Measurements from ENCODE around the gene XPNPEP2.

XPNPEP2 gene

GRCh38 chrX:129784371-129784770 is 45.6 kb downstream of the XPNPEP2 start:
- Histone ChIP-seq H3K27me3 (ENCODE audit: control insufficient read depth, low read length) (no peaks in the 10 kb centered on the region), H3K27ac (ENCODE audit: low read depth, low read length) (peak overlapping the region; percentile 82), H3K4me1 (ENCODE audit: control insufficient read depth, low read length) (peaks cover 52% of the 10 kb centered on the region)

GRCh38 chrX:129785160-129785947 is 46.6 kb downstream of the XPNPEP2 start:
- H3K9me3 ChIP-seq (ENCODE audit: control insufficient read depth, insufficient read depth, low read length): no peaks in the 10 kb centered on the region
- H3K27me3 ChIP-seq (ENCODE audit: control insufficient read depth, low read length): no peaks in the 10 kb centered on the region
- H3K36me3 ChIP-seq (ENCODE audit: control insufficient read depth, low read length): peaks cover 77% of the 10 kb centered on the region
- peak overlapping the region; percentile 55 for H3K4me3 ChIP-seq (ENCODE audit: low read length)
- H3K27ac ChIP-seq (ENCODE audit: low read depth, low read length): peak overlapping the region; percentile 69
- peaks cover 14% of the 10 kb centered on the region for H4K20me1 ChIP-seq (ENCODE audit: control insufficient read depth, insufficient read depth, low read depth, low read length)
- H3F3A ChIP-seq (ENCODE audit: control insufficient read depth, insufficient read depth): peaks cover 10% of the 10 kb centered on the region; the same call in 1 of the 2 replicates
- TF ChIP-seq CTCF (IDR thresholded peaks at IDR 0.05; ENCODE audit: low read depth, low read length, poor library complexity, severe bottlenecking) (no peak), EZH2phosphoT487 (IDR thresholded peaks at IDR 0.05; ENCODE audit: borderline replicate concordance, low read length) (no peak)
- no peaks in the 10 kb centered on the region for H3K9me2 ChIP-seq (replicated peaks; ENCODE audit: control insufficient read depth, low read length)
- peak overlapping the region; percentile 75 for H3K4me2 ChIP-seq (ENCODE audit: low read length)
- peaks cover 75% of the 10 kb centered on the region for H3K79me2 ChIP-seq (ENCODE audit: control insufficient read depth, low read length)
- peaks cover 49% of the 10 kb centered on the region for H3K4me1 ChIP-seq (ENCODE audit: control insufficient read depth, low read length)

More at GRCh38 chrX:129784371-129784770, 45.6 kb downstream of the XPNPEP2 start:
- Histone ChIP-seq H3F3A (ENCODE audit: control insufficient read depth, insufficient read depth) (peaks cover 10% of the 10 kb centered on the region; the same call in 1 of the 2 replicates), H3K4me2 (ENCODE audit: low read length) (peak overlapping the region; percentile 97), H3K9me2 (replicated peaks; ENCODE audit: control insufficient read depth, low read length) (no peaks in the 10 kb centered on the region), H3K79me2 (ENCODE audit: control insufficient read depth, low read length) (peaks cover 85% of the 10 kb centered on the region), H3K36me3 (ENCODE audit: control insufficient read depth, low read length) (peaks cover 79% of the 10 kb centered on the region), H3K4me3 (ENCODE audit: low read length) (peak overlapping the region; percentile 97), H3K9me3 (ENCODE audit: control insufficient read depth, insufficient read depth, low read length) (no peaks in the 10 kb centered on the region), H4K20me1 (ENCODE audit: control insufficient read depth, insufficient read depth, low read depth, low read length) (peaks cover 14% of the 10 kb centered on the region)
- TF ChIP-seq CTCF (IDR thresholded peaks at IDR 0.05; ENCODE audit: low read depth, low read length, poor library complexity, severe bottlenecking) (no peak), EZH2phosphoT487 (IDR thresholded peaks at IDR 0.05; ENCODE audit: borderline replicate concordance, low read length) (no peak)

- Histone ChIP-seq H3F3A (ENCODE audit: control insufficient read depth, insufficient read depth) (peaks cover 10% of the 10 kb centered on the region; the same call in 1 of the 2 replicates), H3K27me3 (ENCODE audit: control insufficient read depth, low read length) (no peaks in the 10 kb centered on the region), H3K36me3 (ENCODE audit: control insufficient read depth, low read length) (peaks cover 79% of the 10 kb centered on the region), H3K4me2 (ENCODE audit: low read length) (peak overlapping the region; percentile 75), H3K4me1 (ENCODE audit: control insufficient read depth, low read length) (peaks cover 49% of the 10 kb centered on the region), H3K4me3 (ENCODE audit: low read length) (peak overlapping the region; percentile 55), H3K79me2 (ENCODE audit: control insufficient read depth, low read length) (peaks cover 68% of the 10 kb centered on the region), H4K20me1 (ENCODE audit: control insufficient read depth, insufficient read depth, low read depth, low read length) (peaks cover 14% of the 10 kb centered on the region), H3K9me3 (ENCODE audit: control insufficient read depth, insufficient read depth, low read length) (no peaks in the 10 kb centered on the region), H3K9me2 (replicated peaks; ENCODE audit: control insufficient read depth, low read length) (no peaks in the 10 kb centered on the region), H3K27ac (ENCODE audit: low read depth, low read length) (peak overlapping the region; percentile 69)
- no peak for TF ChIP-seq CTCF (IDR thresholded peaks at IDR 0.05; ENCODE audit: low read depth, low read length, poor library complexity, severe bottlenecking)
- no peak for TF ChIP-seq EZH2phosphoT487 (IDR thresholded peaks at IDR 0.05; ENCODE audit: borderline replicate concordance, low read length)
Observed at GRCh38 chrX:129786210-129786651, 47.5 kb downstream of the XPNPEP2 start.
